Measurements from ENCODE around the gene MTCL1.

The MTCL1 gene

GRCh38 chr18:8835521-8835953, 130.2 kb downstream of the MTCL1 start:
- peak; percentile 81 for DNase-seq (ENCODE audit: low read depth)
- H3K4me3 ChIP-seq (ENCODE audit: low read depth, low read length), result no peak overlapping the region
- no peak for TF ChIP-seq MAX (IDR thresholded peaks at IDR 0.05; ENCODE audit: low read depth, low read length)
- TF ChIP-seq CTCF (IDR thresholded peaks at IDR 0.05; ENCODE audit: low read depth, low read length), result no peak
- TF ChIP-seq POLR2A (IDR thresholded peaks at IDR 0.05; ENCODE audit: extremely low read depth, insufficient read length), result no peak
- no peak for TF ChIP-seq MYC (IDR thresholded peaks at IDR 0.05; ENCODE audit: low read depth, low read length)

DNA sequence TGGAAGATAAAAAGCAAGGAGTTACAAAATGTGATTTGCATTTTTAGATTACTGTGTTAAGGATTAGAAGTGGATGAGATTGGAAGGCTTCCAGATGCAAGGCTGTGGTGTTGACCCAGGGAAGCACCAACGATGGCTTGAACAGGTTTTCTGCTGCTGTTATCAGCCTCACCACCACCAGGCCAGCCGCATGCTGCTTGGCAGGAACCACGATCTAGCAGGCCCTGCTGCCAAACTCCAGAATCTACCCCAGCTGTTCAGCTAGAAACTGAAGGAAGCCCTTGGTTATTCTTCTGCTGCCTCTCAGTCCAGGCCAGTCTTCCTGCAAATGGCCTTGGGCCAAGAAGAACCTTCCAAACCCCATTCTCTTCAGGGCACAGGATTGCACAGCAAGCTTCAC, 133.9 kb downstream of the MTCL1 start:
- TF ChIP-seq POLR2A (IDR thresholded peaks at IDR 0.05; ENCODE audit: extremely low read depth, insufficient read length) (no peak), MAX (IDR thresholded peaks at IDR 0.05; ENCODE audit: low read depth, low read length) (no peak), CTCF (IDR thresholded peaks at IDR 0.05; ENCODE audit: low read depth, low read length) (no peak), MYC (IDR thresholded peaks at IDR 0.05; ENCODE audit: low read depth, low read length) (no peak)
- no peak overlapping the region for H3K4me3 ChIP-seq (ENCODE audit: low read depth, low read length)
- no peak for DNase-seq (ENCODE audit: low read depth)

DNA sequence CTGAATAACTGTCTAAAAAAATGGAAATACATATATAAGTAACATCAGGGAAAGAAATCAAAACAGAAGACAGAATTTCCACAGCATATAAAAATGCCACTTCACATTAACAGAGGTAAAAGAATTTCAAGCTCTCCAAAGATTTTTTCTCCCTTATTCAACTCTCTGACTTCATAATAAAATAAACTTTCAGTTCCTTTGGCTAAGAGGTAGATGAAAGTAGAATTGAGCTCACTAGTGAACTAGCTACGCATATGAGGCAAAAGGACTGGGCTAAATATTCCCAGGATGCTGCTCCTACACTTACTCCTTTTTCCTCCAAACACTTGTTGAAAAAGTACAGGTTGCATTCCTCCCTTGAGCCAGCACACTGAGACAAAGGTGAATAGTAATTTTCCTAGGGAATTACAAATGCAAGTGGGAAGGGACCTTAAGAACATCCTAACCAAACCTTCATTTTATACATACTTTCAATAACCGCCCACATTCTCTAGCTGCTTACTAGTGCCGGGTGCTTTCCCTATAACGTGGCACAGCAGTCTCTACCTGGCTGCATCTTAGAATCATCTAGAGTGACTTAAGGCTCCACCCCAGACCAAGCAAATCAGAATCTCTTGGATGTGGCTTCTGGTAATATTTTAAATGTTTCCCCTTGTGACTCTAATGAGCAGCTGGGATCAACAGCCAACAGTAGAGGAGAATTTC, 136.6 kb downstream of the MTCL1 start:
- no peak for DNase-seq (ENCODE audit: low read depth)
- H3K4me3 ChIP-seq (ENCODE audit: low read depth, low read length), result no peak overlapping the region
- TF ChIP-seq CTCF (IDR thresholded peaks at IDR 0.05; ENCODE audit: low read depth, low read length), result no peak
- TF ChIP-seq POLR2A (IDR thresholded peaks at IDR 0.05; ENCODE audit: extremely low read depth, insufficient read length), result no peak
- TF ChIP-seq MYC (IDR thresholded peaks at IDR 0.05; ENCODE audit: low read depth, low read length), result no peak
- no peak for TF ChIP-seq MAX (IDR thresholded peaks at IDR 0.05; ENCODE audit: low read depth, low read length)

DNA sequence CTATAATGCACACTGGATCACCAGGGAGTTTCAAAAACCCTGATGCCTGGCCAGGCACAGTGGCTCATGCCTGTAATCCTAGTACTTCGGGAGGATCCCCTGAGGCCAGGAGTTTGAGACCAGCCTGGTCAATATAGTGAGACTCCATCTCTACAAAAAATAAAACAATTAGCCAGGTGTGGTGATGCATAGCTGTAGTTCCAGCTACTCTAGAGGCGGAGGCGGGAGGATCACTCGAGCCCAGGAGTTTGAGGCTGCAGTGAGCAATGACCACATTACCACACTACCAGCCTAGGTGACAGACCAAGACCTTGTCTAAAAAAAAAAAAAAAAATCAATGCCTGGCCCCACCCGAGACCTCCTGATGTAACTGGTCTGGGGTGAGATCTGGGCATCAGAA, 137.2 kb downstream of the MTCL1 start:
- H3K4me3 ChIP-seq (ENCODE audit: low read depth, low read length), result no peak overlapping the region
- TF ChIP-seq MYC (IDR thresholded peaks at IDR 0.05; ENCODE audit: low read depth, low read length) (no peak), POLR2A (IDR thresholded peaks at IDR 0.05; ENCODE audit: extremely low read depth, insufficient read length) (no peak), MAX (IDR thresholded peaks at IDR 0.05; ENCODE audit: low read depth, low read length) (no peak), CTCF (IDR thresholded peaks at IDR 0.05; ENCODE audit: low read depth, low read length) (no peak)
- DNase-seq (ENCODE audit: low read depth), result no peak

- no peak overlapping the region for H3K4me3 ChIP-seq (ENCODE audit: low read depth, low read length)
- no peak for DNase-seq (ENCODE audit: low read depth)
- TF ChIP-seq MAX (IDR thresholded peaks at IDR 0.05; ENCODE audit: low read depth, low read length) (no peak), POLR2A (IDR thresholded peaks at IDR 0.05; ENCODE audit: extremely low read depth, insufficient read length) (no peak), CTCF (IDR thresholded peaks at IDR 0.05; ENCODE audit: low read depth, low read length) (no peak), MYC (IDR thresholded peaks at IDR 0.05; ENCODE audit: low read depth, low read length) (no peak)
Measured at GRCh38 chr18:8843005-8843404, 137.6 kb downstream of the MTCL1 start.
